Prostate gland (tissue), 2 donors: ENCODE measurements around the gene KANSL1. TPM values are rescaled to one million over a fixed set of nuclear protein-coding genes. Genes with fewer than 3 reads are reported as not detected.

Source experiments
- DNase-seq: peaks from one replicate; pipeline ENCODE4 v3.0.0-alpha.2; 2019; ENCODE audit warnings: low spot score
- H3K27ac ChIP-seq, 2 donors: fragments of 200-600 bp; sonication (generic); 2 replicates each; pipeline ENCODE4 v1.5.1; 2017 to 2019
- H3K27me3 ChIP-seq: fragments of 200-600 bp; sonication (generic); replicated peaks from 2 replicates; pipeline ENCODE4 v1.5.1; 2019; ENCODE audit not compliant: insufficient read depth
- H3K36me3 ChIP-seq, 2 donors: fragments of 200-600 bp; sonication (generic); 1 replicate in 1 of 2; 2 replicates in 1 of 2; pipeline versions ENCODE4 v1.5.1 to v1.8.1; 2017 to 2019
- H3K4me1 ChIP-seq: fragments of 200-600 bp; sonication (generic); replicated peaks from 2 replicates; pipeline ENCODE4 v1.5.1; 2019
- H3K4me3 ChIP-seq, 2 donors: fragments of 200-600 bp; sonication (generic); 2 replicates each; pipeline ENCODE4 v1.5.1; 2017 to 2019
- H3K9me3 ChIP-seq: fragments of 200-600 bp; sonication (generic); 2 replicates; pipeline ENCODE4 v1.5.1; 2017
- POLR2A ChIP-seq: fragments of 450-650 bp; IDR thresholded peaks from one replicate; pipeline ENCODE4 v1.6.1; 2016; ENCODE audit warnings: antibody characterized with exemption, mild to moderate bottlenecking
- POLR2AphosphoS5 ChIP-seq: sonication (generic); formaldehyde crosslinking; IDR thresholded peaks from one replicate; pipeline ENCODE4 v1.6.1; 2017; ENCODE audit warnings: antibody characterized with exemption
- WGBS: methylation state at CpG from one replicate; pipeline ENCODE4 v1.1.5; 2018; 5-methylcytosine and 5-hydroxymethylcytosine counted together
- intact Hi-C: fragments of 100-400 bp; cut with DNase I; formaldehyde crosslinking; loops from one replicate; pipeline ENCODE4 v1.14.2; 2022
- total RNA-seq, 2 donors: library from RNA; depleted of rRNA; stranded (reverse); fragments of >200 nt; gene quantifications; one replicate each; pipeline ENCODE4 v1.1.0, GENCODE V29; 2016
- TF ChIP-seq, protein P1 (sequence below), 4 experiments: fragments of 200-600 bp in 2 of 4; fragments of 450-650 bp in 2 of 4; sonication (generic) in 2 of 4; IDR thresholded peaks; 1 replicate in 3 of 4; 2 replicates in 1 of 4; pipeline ENCODE4 v1.5.1; 2016 to 2019; ENCODE audit warnings: antibody characterized with exemption in 4 of 4, mild to moderate bottlenecking in 2 of 4, moderate library complexity in 2 of 4

The KANSL1 gene
- total RNA-seq, 2 donors from 2014 or later: 60.4 to 109 TPM

DNA sequence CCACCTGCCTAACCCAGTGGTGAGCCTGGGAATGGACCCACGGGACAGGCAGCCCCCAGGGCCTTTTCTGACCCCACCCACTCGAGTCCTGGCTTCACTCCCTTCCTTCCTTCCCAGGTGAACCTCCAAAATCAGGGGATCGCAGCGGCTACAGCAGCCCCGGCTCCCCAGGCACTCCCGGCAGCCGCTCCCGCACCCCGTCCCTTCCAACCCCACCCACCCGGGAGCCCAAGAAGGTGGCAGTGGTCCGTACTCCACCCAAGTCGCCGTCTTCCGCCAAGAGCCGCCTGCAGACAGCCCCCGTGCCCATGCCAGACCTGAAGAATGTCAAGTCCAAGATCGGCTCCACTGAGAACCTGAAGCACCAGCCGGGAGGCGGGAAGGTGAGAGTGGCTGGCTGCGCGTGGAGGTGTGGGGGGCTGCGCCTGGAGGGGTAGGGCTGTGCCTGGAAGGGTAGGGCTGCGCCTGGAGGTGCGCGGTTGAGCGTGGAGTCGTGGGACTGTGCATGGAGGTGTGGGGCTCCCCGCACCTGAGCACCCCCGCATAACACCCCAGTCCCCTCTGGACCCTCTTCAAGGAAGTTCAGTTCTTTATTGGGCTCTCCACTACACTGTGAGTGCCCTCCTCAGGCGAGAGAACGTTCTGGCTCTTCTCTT lies 196.8 kb downstream of the KANSL1 start:
- intact Hi-C loops: no loop called here
- DNase-seq: no peak
- TF ChIP-seq, protein P1, sequence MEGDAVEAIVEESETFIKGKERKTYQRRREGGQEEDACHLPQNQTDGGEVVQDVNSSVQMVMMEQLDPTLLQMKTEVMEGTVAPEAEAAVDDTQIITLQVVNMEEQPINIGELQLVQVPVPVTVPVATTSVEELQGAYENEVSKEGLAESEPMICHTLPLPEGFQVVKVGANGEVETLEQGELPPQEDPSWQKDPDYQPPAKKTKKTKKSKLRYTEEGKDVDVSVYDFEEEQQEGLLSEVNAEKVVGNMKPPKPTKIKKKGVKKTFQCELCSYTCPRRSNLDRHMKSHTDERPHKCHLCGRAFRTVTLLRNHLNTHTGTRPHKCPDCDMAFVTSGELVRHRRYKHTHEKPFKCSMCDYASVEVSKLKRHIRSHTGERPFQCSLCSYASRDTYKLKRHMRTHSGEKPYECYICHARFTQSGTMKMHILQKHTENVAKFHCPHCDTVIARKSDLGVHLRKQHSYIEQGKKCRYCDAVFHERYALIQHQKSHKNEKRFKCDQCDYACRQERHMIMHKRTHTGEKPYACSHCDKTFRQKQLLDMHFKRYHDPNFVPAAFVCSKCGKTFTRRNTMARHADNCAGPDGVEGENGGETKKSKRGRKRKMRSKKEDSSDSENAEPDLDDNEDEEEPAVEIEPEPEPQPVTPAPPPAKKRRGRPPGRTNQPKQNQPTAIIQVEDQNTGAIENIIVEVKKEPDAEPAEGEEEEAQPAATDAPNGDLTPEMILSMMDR (IDR thresholded peaks at IDR 0.05): no peak
- no peak for TF ChIP-seq POLR2AphosphoS5
- H3K4me1 ChIP-seq: no peaks in the 10 kb centered on the region
- H3K4me3 ChIP-seq: no peak overlapping the region
- no peaks in the 10 kb centered on the region for H3K9me3 ChIP-seq
- no peak overlapping the region for H3K27ac ChIP-seq
- H3K27me3 ChIP-seq: no peaks in the 10 kb centered on the region
- WGBS: 79% methylated on average over 30 of the region's 31 CpGs
- H3K36me3 ChIP-seq: no peaks in the 10 kb centered on the region

DNA sequence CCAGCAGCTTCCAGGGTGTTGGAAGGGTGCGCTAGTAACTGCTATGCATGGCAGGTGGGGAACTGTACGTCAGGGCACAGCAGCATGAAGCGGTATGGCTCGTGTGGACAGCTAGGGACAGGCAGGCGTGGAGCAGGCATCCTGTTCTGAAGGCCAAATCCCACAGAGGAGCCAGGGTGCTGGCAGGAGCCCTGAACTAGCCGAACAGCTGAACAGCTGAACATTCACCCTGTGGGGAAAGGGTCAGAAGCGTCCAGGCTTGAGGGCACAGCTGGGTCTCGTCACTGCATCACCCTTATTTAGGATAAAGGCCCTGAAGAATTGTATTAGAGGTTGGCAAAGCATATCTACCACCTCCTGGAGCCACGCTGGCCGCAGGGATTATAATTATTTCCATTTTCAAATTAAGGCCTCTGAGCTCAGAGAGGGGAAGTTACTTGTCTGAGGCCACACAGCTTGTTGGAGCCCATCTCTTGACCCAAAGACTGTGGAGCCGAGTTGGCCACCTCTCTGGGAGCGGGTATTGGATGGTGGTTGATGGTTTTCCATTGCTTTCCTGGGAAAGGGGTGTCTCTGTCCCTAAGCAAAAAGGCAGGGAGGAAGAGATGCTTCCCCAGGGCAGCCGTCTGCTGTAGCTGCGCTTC lies 197.5 kb downstream of the KANSL1 start:
- Histone ChIP-seq H3K27ac (no peak overlapping the region), H3K36me3 (no peaks in the 10 kb centered on the region), H3K27me3 (no peaks in the 10 kb centered on the region), H3K4me1 (no peaks in the 10 kb centered on the region), H3K9me3 (no peaks in the 10 kb centered on the region), H3K4me3 (no peak overlapping the region)
- intact Hi-C loops: no loop called here
- no peak for DNase-seq
- TF ChIP-seq POLR2A: no peak
- TF ChIP-seq, protein P1 (IDR thresholded peaks at IDR 0.05): no peak
- TF ChIP-seq POLR2AphosphoS5: no peak
- WGBS: 89% methylated on average over 14 of the region's 14 CpGs

DNA sequence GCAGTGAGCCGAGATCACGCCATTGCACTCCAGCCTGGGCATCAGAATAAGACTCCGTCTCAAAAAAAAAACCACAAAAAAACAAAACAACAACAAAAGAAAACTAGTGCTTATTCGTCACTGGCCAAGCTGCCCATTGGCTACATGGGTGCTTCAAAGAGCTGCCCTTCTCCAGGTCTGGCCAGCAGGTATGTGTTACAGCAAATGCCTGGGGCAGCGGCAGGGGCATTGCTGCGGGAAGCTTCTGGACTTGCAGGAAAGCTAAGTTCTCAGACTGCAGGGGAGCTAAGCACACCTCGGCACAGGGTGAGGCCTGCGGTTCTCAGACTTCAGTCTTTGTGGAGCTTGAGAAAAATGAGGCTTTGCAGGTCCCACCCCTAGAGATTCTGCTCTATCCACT lies 198.2 kb downstream of the KANSL1 start:
- no peaks in the 10 kb centered on the region for H3K4me1 ChIP-seq
- H3K9me3 ChIP-seq: no peaks in the 10 kb centered on the region
- no peaks in the 10 kb centered on the region for H3K27me3 ChIP-seq
- 93% methylated on average over 8 of the region's 8 CpGs for WGBS
- no peak overlapping the region for H3K4me3 ChIP-seq
- intact Hi-C loops: no loop called here
- no peak overlapping the region for H3K27ac ChIP-seq
- DNase-seq: no peak
- no peaks in the 10 kb centered on the region for H3K36me3 ChIP-seq
- TF ChIP-seq, protein P1 (IDR thresholded peaks at IDR 0.05): no peak
- TF ChIP-seq POLR2AphosphoS5: no peak

DNA sequence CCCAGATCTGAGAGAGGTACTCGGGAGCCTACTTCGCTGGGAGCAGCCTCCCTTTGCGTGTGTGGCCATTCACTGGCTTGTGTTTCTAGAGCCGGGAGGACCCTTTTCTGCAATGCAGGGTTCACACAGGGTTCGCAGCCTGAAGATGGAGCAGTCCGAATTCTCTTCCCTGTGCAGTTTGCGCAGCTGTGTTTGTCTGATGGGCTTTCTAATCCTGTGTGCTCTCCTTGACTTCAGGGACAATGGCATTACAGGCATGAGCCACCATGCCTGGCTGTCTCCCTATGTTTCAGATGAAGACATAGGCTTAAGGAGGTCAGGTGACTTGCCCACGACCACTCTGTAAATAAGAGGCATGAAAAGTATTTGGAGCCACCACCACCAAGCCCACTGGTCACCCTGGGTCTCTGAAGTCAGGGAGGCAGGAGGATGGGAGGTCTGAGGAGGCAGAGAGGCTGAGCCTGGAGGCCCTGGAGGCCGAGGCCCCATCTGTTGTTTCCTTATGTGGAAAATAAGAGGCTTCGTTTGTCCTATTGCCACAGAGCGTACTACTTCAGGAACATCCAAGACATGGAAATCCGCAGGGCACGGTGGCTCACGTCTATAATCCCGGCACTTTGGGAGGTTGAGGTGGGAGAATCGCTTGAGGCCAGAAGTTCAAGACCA lies 199.1 kb downstream of the KANSL1 start:
- Histone ChIP-seq H3K27ac (no peak overlapping the region), H3K4me3 (no peak overlapping the region), H3K36me3 (no peaks in the 10 kb centered on the region), H3K9me3 (no peaks in the 10 kb centered on the region), H3K27me3 (no peaks in the 10 kb centered on the region), H3K4me1 (no peaks in the 10 kb centered on the region)
- intact Hi-C loops: no loop called here
- TF ChIP-seq, protein P1 (IDR thresholded peaks at IDR 0.05): no peak
- no peak for TF ChIP-seq POLR2AphosphoS5
- no peak for TF ChIP-seq POLR2A
- 90% methylated on average over 16 of the region's 16 CpGs for WGBS
- no peak for DNase-seq
